ENCODE measurements around the gene ZMAT3.
"Not testable (repeated sequence)": the region's sequence is repeated elsewhere in the genome, so short reads cannot be mapped to it uniquely, and the experiment has no call there.

Gene ZMAT3

GRCh38 chr3:179069762-179070390, 1.7 kb downstream of the ZMAT3 start:
- DNase-seq (ENCODE audit: low read depth): peak; percentile 53
- H3K4me3 ChIP-seq (ENCODE audit: low read depth, low read length): peak overlapping the region; percentile 65
- no peak for TF ChIP-seq CTCF (IDR thresholded peaks at IDR 0.05; ENCODE audit: insufficient read depth, low read depth, low read length, missing control alignments)

- TF ChIP-seq CTCF (IDR thresholded peaks at IDR 0.05; ENCODE audit: insufficient read depth, low read depth, low read length, missing control alignments): peak; percentile 35
- H3K4me3 ChIP-seq (ENCODE audit: low read depth, low read length): peak overlapping the region; percentile 65
- peak; percentile 47 for DNase-seq (ENCODE audit: low read depth)
Measured at GRCh38 chr3:179068779-179069530, 2.7 kb downstream of the ZMAT3 start.

- no peak for TF ChIP-seq CTCF (IDR thresholded peaks at IDR 0.05; ENCODE audit: insufficient read depth, low read depth, low read length, missing control alignments)
- no peak for DNase-seq (ENCODE audit: low read depth)
- no peak overlapping the region for H3K4me3 ChIP-seq (ENCODE audit: low read depth, low read length)
Measured at GRCh38 chr3:179067839-179068238, 3.8 kb downstream of the ZMAT3 start.

- no peak for TF ChIP-seq CTCF (IDR thresholded peaks at IDR 0.05; ENCODE audit: insufficient read depth, low read depth, low read length, missing control alignments)
- DNase-seq (ENCODE audit: low read depth): no peak
Measured at GRCh38 chr3:179067291-179067690, 4.3 kb downstream of the ZMAT3 start.

GRCh38 chr3:179063945-179064560, 7.6 kb downstream of the ZMAT3 start:
- no peak for TF ChIP-seq CTCF (IDR thresholded peaks at IDR 0.05; ENCODE audit: insufficient read depth, low read depth, low read length, missing control alignments)
- no peak for DNase-seq (ENCODE audit: low read depth)
- H3K4me3 ChIP-seq (ENCODE audit: low read depth, low read length): no peak overlapping the region

More at GRCh38 chr3:179067291-179067690, 4.3 kb downstream of the ZMAT3 start:
- no peak overlapping the region for H3K4me3 ChIP-seq (ENCODE audit: low read depth, low read length)

- H3K4me3 ChIP-seq (ENCODE audit: low read depth, low read length): no peak overlapping the region
- no peak for DNase-seq (ENCODE audit: low read depth)
- TF ChIP-seq CTCF (IDR thresholded peaks at IDR 0.05; ENCODE audit: insufficient read depth, low read depth, low read length, missing control alignments): no peak
Measured at GRCh38 chr3:179056326-179056725, 15.3 kb downstream of the ZMAT3 start.

- DNase-seq (ENCODE audit: low read depth); H3K4me3 ChIP-seq (ENCODE audit: low read depth, low read length): not testable (repeated sequence)
Measured at GRCh38 chr3:179054565-179054964, 17.0 kb downstream of the ZMAT3 start.

All from GM12865 (cell line).